Retinal pigment epithelial cell (primary cell): Measurements from ENCODE around the gene NFS1.

Experiments
- DNase-seq: peaks from one replicate; pipeline ENCODE4 v3.0.0-alpha.2; 2010; ENCODE audit warnings: low read depth
- H3K4me3 ChIP-seq: 2 replicates; pipeline ENCODE4 v1.5.1; 2011; ENCODE audit warnings: mild to moderate bottlenecking, low read length, control low read depth, moderate library complexity
- CTCF ChIP-seq: conservative IDR thresholded peaks from 2 replicates; pipeline ENCODE4 v1.5.1; 2011; ENCODE audit warnings: low read depth, low read length, control low read depth, inconsistent platforms

The NFS1 gene

GRCh38 chr20:35731862-35732643 is 32.9 kb upstream of the NFS1 start:
- TF ChIP-seq CTCF, result no peak
- no peak overlapping the region for H3K4me3 ChIP-seq
- no peak for DNase-seq

- DNase-seq, result no peak
- no peak for TF ChIP-seq CTCF
- H3K4me3 ChIP-seq, result no peak overlapping the region
Observed at GRCh38 chr20:35731469-35731788, 32.3 kb upstream of the NFS1 start.

DNA sequence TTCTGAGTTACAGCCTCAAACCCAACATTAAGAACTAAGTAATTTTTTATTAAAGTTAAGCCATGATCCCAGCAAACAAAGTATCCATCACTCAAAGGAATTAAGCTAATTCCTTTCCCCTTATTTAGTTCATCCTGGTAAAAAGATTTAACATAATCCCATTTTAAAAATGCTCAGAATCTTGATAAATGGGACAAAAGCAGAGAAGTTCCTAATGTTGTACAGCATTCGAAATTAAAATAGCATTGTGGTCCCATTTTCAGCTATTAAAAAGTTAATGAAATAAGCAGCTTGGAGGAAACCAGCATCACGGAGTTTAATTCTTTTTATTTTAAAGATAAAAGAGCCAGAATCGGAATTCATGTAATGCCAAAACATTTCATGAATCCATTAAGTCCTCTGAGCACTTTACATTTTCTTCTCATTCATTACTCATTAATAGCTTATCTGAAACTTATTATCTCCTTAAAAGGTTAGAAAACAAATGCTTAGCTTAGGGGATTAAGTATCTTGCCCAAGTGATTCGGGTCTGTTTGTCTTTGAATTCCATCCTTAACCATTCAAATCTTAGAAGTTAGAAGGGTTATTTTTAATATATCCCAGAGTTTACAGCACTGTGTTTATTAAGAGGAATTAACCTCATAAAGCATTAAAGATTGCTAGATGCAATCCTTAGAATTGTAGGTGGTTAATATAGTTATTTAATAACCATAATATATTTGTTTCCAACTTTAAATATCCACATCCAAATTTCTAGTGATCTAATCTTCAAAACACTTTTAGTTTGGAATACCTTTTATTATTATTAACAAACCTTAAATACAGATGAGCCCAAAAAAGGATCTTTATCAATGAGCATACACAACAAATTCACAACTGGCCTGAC is 31.7 kb upstream of the NFS1 start:
- DNase-seq, result peak; percentile 32
- H3K4me3 ChIP-seq, result no peak overlapping the region
- TF ChIP-seq CTCF, result no peak

DNA sequence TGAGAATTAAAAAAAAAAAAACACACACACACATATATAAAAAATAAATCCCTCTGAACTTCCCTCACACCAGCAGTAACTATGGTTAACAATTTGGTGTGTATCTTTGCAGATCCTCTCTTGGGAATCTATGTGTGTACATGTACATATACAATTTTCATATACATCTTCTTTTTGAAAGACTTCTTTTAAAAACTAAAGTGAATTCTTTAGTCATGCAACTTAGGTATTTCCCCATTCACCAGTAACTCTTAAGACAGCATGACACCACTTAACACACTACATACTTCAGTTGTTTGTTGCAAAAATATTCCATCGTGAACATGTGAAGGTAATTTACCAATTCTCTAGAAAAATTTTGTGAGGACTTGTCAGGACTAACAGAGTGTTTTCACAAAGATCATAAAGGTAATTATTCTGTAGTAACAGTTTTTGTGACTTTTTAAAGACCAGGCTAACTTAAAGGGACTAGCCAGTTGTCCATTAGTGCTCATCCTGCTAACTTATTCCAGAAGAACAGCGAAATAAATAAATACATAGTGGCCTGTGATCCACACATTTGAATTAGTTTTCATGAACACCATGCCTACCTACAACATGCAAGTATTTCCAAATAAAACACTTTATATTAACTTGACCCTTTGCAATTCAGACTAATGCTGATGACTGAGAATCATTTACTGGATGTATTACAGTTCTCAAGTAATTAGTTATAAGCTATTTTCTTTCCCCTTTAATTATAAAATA is 30.9 kb upstream of the NFS1 start:
- no peak overlapping the region for H3K4me3 ChIP-seq
- no peak for DNase-seq
- TF ChIP-seq CTCF, result no peak

DNA sequence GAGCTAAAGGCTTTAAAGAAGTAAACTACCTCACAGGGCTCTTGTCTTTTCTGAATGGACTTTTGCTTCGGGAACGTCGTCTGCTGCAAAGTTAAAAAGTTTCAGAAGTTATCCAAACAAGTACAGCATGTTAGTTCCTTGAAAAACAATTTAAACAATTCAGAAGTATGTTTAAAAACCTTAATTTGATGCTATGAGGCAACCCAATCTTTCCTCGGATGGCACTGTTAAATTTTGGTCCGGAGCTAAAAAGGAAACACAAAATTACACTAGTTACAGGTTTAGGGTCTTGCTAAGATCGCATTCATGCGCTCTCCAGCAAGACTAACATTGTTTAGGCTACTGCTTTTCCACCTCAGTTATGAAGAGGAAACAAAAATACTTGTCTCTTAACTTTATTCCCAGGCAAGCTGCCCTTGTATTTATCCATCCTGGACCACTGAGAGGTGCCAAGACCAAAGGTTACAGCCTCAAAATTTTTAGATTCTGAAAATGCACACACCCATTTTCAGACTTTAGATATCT is 30.2 kb upstream of the NFS1 start:
- DNase-seq, result no peak
- no peak for TF ChIP-seq CTCF
- H3K4me3 ChIP-seq, result no peak overlapping the region

- no peak for TF ChIP-seq CTCF
- H3K4me3 ChIP-seq, result no peak overlapping the region
- DNase-seq, result no peak
Observed at GRCh38 chr20:35726842-35727711, 27.9 kb upstream of the NFS1 start.
